ENCODE data around the gene COPS9. TPM values are rescaled to one million over a fixed set of nuclear protein-coding genes. Genes with fewer than 3 reads are reported as not detected.

The COPS9 gene
- total RNA-seq, 1 donor from 2014 or later: 132 TPM

GRCh38 chr2:240162939-240163714, 27.0 kb upstream of the COPS9 start:
- no peaks in the 10 kb centered on the region for H3K36me3 Mint-ChIP-seq (ENCODE audit: low read depth)
- intact Hi-C loops (cut with micrococcal nuclease): no loop called here
- H3K4me1 Mint-ChIP-seq (ENCODE audit: low read depth): no peaks in the 10 kb centered on the region
- H3K27ac Mint-ChIP-seq: no peak overlapping the region
- peaks cover 12% of the 10 kb centered on the region for H3K9me3 Mint-ChIP-seq
- H3K27me3 Mint-ChIP-seq (ENCODE audit: insufficient read depth): no peaks in the 10 kb centered on the region
- no peak overlapping the region for H3K4me3 Mint-ChIP-seq
- DNase-seq (ENCODE audit: low spot score): no peak

GRCh38 chr2:240162531-240162930, 26.4 kb upstream of the COPS9 start:
- H3K9me3 Mint-ChIP-seq: peaks cover 12% of the 10 kb centered on the region
- H3K27ac Mint-ChIP-seq: no peak overlapping the region
- intact Hi-C loops (cut with micrococcal nuclease): no loop called here
- H3K4me1 Mint-ChIP-seq (ENCODE audit: low read depth): no peaks in the 10 kb centered on the region
- H3K27me3 Mint-ChIP-seq (ENCODE audit: insufficient read depth): no peaks in the 10 kb centered on the region
- no peak for DNase-seq (ENCODE audit: low spot score)
- no peak overlapping the region for H3K4me3 Mint-ChIP-seq
- H3K36me3 Mint-ChIP-seq (ENCODE audit: low read depth): no peaks in the 10 kb centered on the region

DNA sequence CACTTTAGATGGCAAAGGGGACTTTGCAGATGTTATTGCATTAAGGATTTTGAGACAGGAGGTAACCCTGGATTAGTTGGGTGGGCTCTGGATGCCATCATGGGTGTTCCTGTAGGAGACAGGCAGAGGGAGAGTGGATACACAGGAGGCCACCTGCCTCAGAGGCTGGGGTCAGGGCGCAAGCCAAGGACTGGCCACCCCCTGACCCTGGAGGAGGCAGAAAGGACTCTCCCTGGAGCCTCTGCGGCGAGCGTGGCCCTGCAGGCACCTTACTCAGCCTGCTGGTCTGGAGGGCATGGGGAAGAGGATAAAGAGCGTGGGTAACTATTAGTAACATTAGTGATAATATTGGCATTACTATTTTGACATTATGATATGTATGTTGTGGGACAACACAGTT, 25.9 kb upstream of the COPS9 start:
- Mint-ChIP-seq H3K4me3 (no peak overlapping the region), H3K27ac (no peak overlapping the region), H3K27me3 (ENCODE audit: insufficient read depth) (no peaks in the 10 kb centered on the region), H3K4me1 (ENCODE audit: low read depth) (no peaks in the 10 kb centered on the region), H3K9me3 (peaks cover 12% of the 10 kb centered on the region), H3K36me3 (ENCODE audit: low read depth) (no peaks in the 10 kb centered on the region)
- no peak for DNase-seq (ENCODE audit: low spot score)
- intact Hi-C loops (cut with micrococcal nuclease): no loop called here

GRCh38 chr2:240161087-240161750, 25.1 kb upstream of the COPS9 start:
- intact Hi-C loops (cut with micrococcal nuclease): no loop called here
- H3K4me3 Mint-ChIP-seq: no peak overlapping the region
- no peak overlapping the region for H3K27ac Mint-ChIP-seq
- DNase-seq (ENCODE audit: low spot score): no peak
- H3K4me1 Mint-ChIP-seq (ENCODE audit: low read depth): no peaks in the 10 kb centered on the region
- peaks cover 12% of the 10 kb centered on the region for H3K9me3 Mint-ChIP-seq
- no peaks in the 10 kb centered on the region for H3K27me3 Mint-ChIP-seq (ENCODE audit: insufficient read depth)
- no peaks in the 10 kb centered on the region for H3K36me3 Mint-ChIP-seq (ENCODE audit: low read depth)

DNA sequence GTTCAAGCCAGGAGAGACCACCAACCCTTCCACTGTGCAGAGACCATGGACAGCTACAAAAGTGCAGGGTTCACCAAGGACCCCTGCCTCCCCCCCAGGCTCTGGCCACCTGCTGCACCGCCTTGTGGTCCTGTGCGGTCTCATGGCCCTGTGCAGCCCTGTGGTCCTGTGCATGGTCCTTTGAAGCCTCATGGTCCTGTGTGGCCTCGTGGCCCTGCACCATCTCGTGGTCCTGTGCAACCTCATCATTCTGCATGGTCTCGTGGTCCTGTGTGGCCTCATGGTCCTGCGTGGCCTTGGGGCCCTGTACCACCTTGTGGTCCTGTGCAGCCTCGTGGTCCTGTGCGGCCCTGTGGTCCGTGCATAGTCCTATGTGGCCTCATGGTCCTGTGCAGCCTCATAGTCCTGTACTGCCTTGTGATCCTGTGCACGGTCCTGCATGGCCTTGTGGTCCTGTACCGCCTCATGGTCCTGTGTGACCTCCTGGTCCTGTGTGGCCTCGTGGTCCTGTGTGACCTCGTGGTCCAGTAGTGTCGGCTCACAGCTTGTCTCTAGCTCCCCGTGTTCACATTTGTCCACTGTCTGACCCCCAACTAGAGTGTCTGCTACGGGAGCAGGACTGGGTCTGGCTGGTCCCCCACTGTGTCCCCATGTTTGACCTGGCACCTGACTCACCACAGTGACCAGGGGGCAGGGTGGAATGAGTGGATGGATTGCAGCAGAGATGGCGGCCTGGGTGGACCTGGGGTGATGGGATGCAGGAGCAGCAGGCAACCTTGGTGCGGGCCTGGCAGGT, 24.4 kb upstream of the COPS9 start:
- Mint-ChIP-seq H3K4me3 (no peak overlapping the region), H3K27me3 (ENCODE audit: insufficient read depth) (no peaks in the 10 kb centered on the region), H3K4me1 (ENCODE audit: low read depth) (no peaks in the 10 kb centered on the region), H3K9me3 (peaks cover 12% of the 10 kb centered on the region), H3K36me3 (ENCODE audit: low read depth) (no peaks in the 10 kb centered on the region), H3K27ac (no peak overlapping the region)
- intact Hi-C loops (cut with micrococcal nuclease): no loop called here
- DNase-seq (ENCODE audit: low spot score): no peak

DNA sequence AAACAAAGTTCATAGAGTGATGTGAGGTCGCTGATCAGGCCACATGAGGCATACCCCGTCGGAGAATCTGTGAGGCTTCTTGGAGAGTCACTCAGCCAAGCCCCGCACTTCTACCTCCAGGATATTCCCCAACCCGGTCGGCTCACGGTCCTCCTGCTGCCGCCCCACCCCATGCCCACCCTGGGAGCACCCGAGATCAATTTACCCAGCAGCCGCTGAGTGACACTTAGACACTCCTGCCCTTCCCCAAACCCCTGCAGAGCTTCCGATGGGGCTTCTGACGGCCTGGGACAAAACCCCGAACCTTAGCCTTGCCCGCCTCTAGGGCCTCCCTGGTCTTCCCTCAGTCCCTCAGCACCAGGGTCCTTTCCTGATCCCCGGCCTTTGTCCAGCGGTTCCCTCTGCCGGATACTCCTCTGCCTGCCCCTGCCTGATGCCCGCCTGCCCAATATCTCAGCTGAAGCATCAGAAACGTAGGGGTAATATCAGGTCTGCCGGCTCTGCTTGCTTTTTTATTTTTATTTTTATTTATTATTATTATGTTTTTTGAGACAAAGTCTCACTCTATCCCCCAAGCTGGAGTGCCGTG, 23.2 kb upstream of the COPS9 start:
- Mint-ChIP-seq H3K27me3 (ENCODE audit: insufficient read depth) (no peaks in the 10 kb centered on the region), H3K9me3 (peaks cover 8% of the 10 kb centered on the region), H3K27ac (no peak overlapping the region), H3K4me1 (ENCODE audit: low read depth) (no peaks in the 10 kb centered on the region), H3K36me3 (ENCODE audit: low read depth) (no peaks in the 10 kb centered on the region), H3K4me3 (no peak overlapping the region)
- DNase-seq (ENCODE audit: low spot score): no peak
- intact Hi-C loops (cut with micrococcal nuclease): no loop called here

DNA sequence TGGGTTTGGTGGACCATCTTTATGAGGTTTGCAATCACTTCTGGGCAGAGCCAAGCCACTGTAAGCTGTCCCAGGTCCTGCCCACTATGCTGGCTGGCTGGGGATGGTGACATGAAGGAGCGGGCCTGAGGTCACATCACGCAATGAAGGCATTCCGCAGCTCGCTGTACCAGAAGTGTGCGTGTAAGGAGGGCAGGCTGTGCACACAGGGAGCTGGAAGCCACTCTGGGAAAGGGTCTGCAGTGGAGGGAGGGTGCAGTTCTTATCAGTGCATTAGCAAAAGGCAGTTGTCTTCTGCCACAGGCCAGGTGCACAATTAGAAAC, 21.0 kb upstream of the COPS9 start:
- no peak overlapping the region for H3K27ac Mint-ChIP-seq
- no peak overlapping the region for H3K4me3 Mint-ChIP-seq
- H3K36me3 Mint-ChIP-seq (ENCODE audit: low read depth): no peaks in the 10 kb centered on the region
- peaks cover 2% of the 10 kb centered on the region for H3K27me3 Mint-ChIP-seq (ENCODE audit: insufficient read depth)
- intact Hi-C loops (cut with micrococcal nuclease): no loop called here
- H3K9me3 Mint-ChIP-seq: no peaks in the 10 kb centered on the region
- DNase-seq (ENCODE audit: low spot score): no peak
- no peaks in the 10 kb centered on the region for H3K4me1 Mint-ChIP-seq (ENCODE audit: low read depth)

- no peaks in the 10 kb centered on the region for H3K9me3 Mint-ChIP-seq
- no peak overlapping the region for H3K27ac Mint-ChIP-seq
- H3K4me3 Mint-ChIP-seq: no peak overlapping the region
- intact Hi-C loops (cut with micrococcal nuclease): no loop called here
- no peak for DNase-seq (ENCODE audit: low spot score)
- peaks cover 2% of the 10 kb centered on the region for H3K27me3 Mint-ChIP-seq (ENCODE audit: insufficient read depth)
- H3K4me1 Mint-ChIP-seq (ENCODE audit: low read depth): no peaks in the 10 kb centered on the region
- H3K36me3 Mint-ChIP-seq (ENCODE audit: low read depth): no peaks in the 10 kb centered on the region
Observed at GRCh38 chr2:240156435-240157146, 20.5 kb upstream of the COPS9 start.

DNA sequence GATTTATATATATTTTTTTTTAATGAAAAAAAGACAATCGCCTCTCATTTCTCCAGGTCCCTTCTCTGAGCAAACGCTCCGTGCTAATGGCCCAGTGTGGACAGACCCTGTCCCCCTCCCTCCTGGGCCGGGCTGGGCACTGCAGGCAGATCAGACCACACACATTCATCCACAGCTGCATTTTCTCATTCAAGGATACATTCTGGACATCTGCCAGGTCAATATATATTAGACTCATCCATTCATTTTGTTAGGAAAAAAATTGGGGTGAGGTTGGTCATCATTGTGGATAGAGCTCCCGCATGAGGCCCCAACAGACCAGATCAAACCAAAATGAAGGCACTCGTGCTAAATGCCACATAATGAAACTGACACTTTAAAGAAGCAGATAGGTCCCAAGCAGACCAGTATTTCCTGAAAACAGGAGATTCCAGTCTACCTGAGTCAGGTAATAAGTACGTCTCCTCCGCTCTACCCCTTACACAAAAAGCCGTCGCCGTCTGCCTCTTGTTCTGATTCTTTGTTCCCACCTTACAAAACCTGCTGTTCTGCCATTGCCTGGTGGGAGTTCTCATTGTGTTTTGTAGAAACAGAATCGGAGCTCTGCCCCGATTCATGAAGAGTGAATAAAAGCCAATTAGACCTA, 19.8 kb upstream of the COPS9 start:
- no peak for DNase-seq (ENCODE audit: low spot score)
- Mint-ChIP-seq H3K36me3 (ENCODE audit: low read depth) (no peaks in the 10 kb centered on the region), H3K4me1 (ENCODE audit: low read depth) (no peaks in the 10 kb centered on the region), H3K4me3 (no peak overlapping the region), H3K9me3 (no peaks in the 10 kb centered on the region), H3K27me3 (ENCODE audit: insufficient read depth) (peaks cover 2% of the 10 kb centered on the region), H3K27ac (no peak overlapping the region)
- intact Hi-C loops (cut with micrococcal nuclease): no loop called here

DNA sequence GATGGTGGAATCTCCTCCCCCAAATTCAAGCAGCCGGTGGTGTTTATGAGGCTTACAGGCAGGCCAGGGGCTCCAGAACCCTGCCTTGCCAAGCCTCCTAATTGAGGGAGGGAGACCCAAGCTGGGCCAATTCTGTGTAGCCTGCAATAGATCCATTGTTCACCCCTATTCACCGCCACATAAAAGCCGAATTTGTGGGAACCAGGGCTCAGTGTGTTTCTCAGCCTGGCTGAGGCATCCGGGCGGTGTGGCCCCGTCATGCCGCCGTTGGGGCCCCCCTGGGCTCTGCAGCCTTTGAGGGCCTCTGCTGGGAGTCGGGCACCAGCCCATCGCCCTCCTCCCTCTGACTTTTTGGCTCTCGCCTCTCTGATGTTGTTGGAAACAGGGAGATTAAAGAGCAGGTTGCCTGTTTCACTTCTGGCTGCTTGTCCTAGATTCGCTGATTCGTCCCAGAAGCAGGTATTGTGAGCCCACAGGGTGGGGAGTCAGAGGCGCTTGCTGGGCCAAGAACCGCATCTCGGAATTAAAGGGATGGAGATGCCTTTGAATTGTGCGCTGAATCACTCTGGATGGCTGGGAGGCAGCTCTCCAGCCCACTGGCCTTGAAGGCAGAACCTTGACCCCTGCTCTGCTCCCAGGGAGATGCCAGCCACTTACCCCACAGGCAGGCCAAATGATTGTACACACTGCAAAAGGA, 19.1 kb upstream of the COPS9 start:
- H3K4me3 Mint-ChIP-seq: no peak overlapping the region
- peaks cover 2% of the 10 kb centered on the region for H3K27me3 Mint-ChIP-seq (ENCODE audit: insufficient read depth)
- no peak for DNase-seq (ENCODE audit: low spot score)
- intact Hi-C loops (cut with micrococcal nuclease): no loop called here
- no peaks in the 10 kb centered on the region for H3K9me3 Mint-ChIP-seq
- no peaks in the 10 kb centered on the region for H3K4me1 Mint-ChIP-seq (ENCODE audit: low read depth)
- H3K27ac Mint-ChIP-seq: no peak overlapping the region
- H3K36me3 Mint-ChIP-seq (ENCODE audit: low read depth): no peaks in the 10 kb centered on the region

DNA sequence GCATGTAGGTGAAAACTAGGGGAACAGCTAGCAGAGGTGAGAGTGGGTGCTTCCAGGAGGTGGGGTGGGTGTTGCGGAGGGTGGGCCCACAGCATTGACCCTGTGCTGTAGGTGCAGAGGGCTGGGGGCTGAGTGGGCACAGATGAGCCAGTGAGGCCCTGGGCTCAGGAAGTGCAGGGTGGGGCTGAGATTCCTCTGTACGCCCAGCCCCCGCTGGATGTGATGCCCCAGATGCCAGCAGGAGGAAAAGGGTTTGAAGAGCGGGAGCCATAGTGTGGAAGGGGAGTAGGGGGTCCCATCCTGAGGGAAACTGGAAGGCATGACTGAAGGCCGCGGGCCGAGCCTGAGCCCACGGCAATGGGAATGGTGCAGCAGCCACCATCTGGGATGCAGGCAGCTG, 18.5 kb upstream of the COPS9 start:
- Mint-ChIP-seq H3K27ac (no peak overlapping the region), H3K4me3 (no peak overlapping the region), H3K36me3 (ENCODE audit: low read depth) (no peaks in the 10 kb centered on the region), H3K27me3 (ENCODE audit: insufficient read depth) (peaks cover 2% of the 10 kb centered on the region), H3K4me1 (ENCODE audit: low read depth) (no peaks in the 10 kb centered on the region), H3K9me3 (no peaks in the 10 kb centered on the region)
- no peak for DNase-seq (ENCODE audit: low spot score)
- intact Hi-C loops (cut with micrococcal nuclease): no loop called here

DNA sequence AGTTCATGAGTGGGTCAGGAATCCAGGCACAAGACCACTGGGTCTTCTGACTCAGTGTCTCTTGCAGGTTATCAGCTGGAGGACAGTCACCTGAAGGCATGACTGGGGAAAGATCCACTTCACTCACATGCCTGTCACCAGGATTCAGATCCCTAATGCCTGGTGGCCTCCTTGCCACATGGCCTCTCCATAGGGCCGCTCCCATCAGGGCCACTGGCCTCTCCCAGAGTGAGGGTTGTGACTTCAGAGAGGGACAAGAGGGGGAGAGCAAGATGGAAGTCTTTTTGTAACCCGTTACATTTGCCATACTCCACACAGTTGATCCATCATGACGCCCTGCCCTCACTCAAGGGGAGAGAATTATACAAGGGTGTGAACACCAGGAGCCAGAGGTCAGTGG, 17.3 kb upstream of the COPS9 start:
- Mint-ChIP-seq H3K36me3 (ENCODE audit: low read depth) (no peaks in the 10 kb centered on the region), H3K9me3 (no peaks in the 10 kb centered on the region), H3K27ac (no peak overlapping the region), H3K27me3 (ENCODE audit: insufficient read depth) (peaks cover 2% of the 10 kb centered on the region), H3K4me1 (ENCODE audit: low read depth) (no peaks in the 10 kb centered on the region), H3K4me3 (no peak overlapping the region)
- intact Hi-C loops (cut with micrococcal nuclease): no loop called here
- DNase-seq (ENCODE audit: low spot score): no peak
